Bronchial epithelial cell (primary cell): ENCODE data around the gene KHDC4. TPM values are rescaled to one million over a fixed set of nuclear protein-coding genes. Genes with fewer than 3 reads are reported as not detected.

Experiments used
- DNase-seq: peaks from one replicate; pipeline ENCODE4 v3.0.0-alpha.2; 2010; ENCODE audit warnings: low read depth
- FAIRE-seq: peaks from 2 replicates; lab custom pipeline; 2011; peaks lifted over from hg19 to GRCh38; lab: Jason Lieb, UNC
- H3K27me3 ChIP-seq: 2 replicates; pipeline ENCODE4 v1.5.1; 2011; ENCODE audit warnings: low read length; ENCODE audit not compliant: control insufficient read depth, insufficient read depth
- H3K36me3 ChIP-seq: 2 replicates; pipeline ENCODE4 v1.5.1; 2011; ENCODE audit warnings: low read length; ENCODE audit not compliant: control insufficient read depth, insufficient read depth
- H3K4me3 ChIP-seq: 2 replicates; pipeline ENCODE4 v1.5.1; 2011; ENCODE audit warnings: mild to moderate bottlenecking, low read depth, low read length, control low read depth
- CTCF ChIP-seq: IDR thresholded peaks from 2 replicates; pipeline ENCODE4 v1.5.1; 2011; ENCODE audit warnings: mild to moderate bottlenecking, moderate library complexity, low read length, control low read depth, inconsistent platforms; ENCODE audit not compliant: insufficient read depth, severe bottlenecking
- total RNA-seq: library from RNA; depleted of rRNA; stranded (reverse); fragments of >200 nt; gene quantifications from 2 replicates; pipeline ENCODE4 v1.2.1, GENCODE V29; 2014

Gene KHDC4
- total RNA-seq, 1 donor from 2014 or later, result 20.3 TPM

GRCh38 chr1:155975375-155976061 is 41.3 kb upstream of the KHDC4 start:
- TF ChIP-seq CTCF, result no peak
- DNase-seq, result no peak
- Histone ChIP-seq H3K4me3 (peak overlapping the region; percentile 91), H3K27me3 (no peaks in the 10 kb centered on the region), H3K36me3 (peaks cover 13% of the 10 kb centered on the region)
- FAIRE-seq, result no peak

- FAIRE-seq, result no peak
- TF ChIP-seq CTCF, result no peak
- no peak overlapping the region for H3K4me3 ChIP-seq
- H3K27me3 ChIP-seq, result no peaks in the 10 kb centered on the region
- peaks cover 16% of the 10 kb centered on the region for H3K36me3 ChIP-seq
- DNase-seq, result no peak
Measured at GRCh38 chr1:155974208-155975115, 40.2 kb upstream of the KHDC4 start.

GRCh38 chr1:155973723-155974122 is 39.5 kb upstream of the KHDC4 start:
- H3K36me3 ChIP-seq, result peaks cover 24% of the 10 kb centered on the region
- no peak for DNase-seq
- no peak overlapping the region for H3K4me3 ChIP-seq
- TF ChIP-seq CTCF, result no peak
- no peak for FAIRE-seq
- H3K27me3 ChIP-seq, result no peaks in the 10 kb centered on the region

GRCh38 chr1:155971910-155972809 is 37.9 kb upstream of the KHDC4 start:
- no peak for TF ChIP-seq CTCF
- Histone ChIP-seq H3K36me3 (peaks cover 33% of the 10 kb centered on the region), H3K27me3 (no peaks in the 10 kb centered on the region), H3K4me3 (no peak overlapping the region)
- no peak for DNase-seq
- FAIRE-seq, result no peak

- Histone ChIP-seq H3K27me3 (no peaks in the 10 kb centered on the region), H3K4me3 (no peak overlapping the region), H3K36me3 (peaks cover 44% of the 10 kb centered on the region)
- TF ChIP-seq CTCF, result no peak
- DNase-seq (no peak), FAIRE-seq (no peak)
Measured at GRCh38 chr1:155970531-155971167, 36.4 kb upstream of the KHDC4 start.
